ENCODE measurements around the gene NR2F2.

NR2F2 gene

DNA sequence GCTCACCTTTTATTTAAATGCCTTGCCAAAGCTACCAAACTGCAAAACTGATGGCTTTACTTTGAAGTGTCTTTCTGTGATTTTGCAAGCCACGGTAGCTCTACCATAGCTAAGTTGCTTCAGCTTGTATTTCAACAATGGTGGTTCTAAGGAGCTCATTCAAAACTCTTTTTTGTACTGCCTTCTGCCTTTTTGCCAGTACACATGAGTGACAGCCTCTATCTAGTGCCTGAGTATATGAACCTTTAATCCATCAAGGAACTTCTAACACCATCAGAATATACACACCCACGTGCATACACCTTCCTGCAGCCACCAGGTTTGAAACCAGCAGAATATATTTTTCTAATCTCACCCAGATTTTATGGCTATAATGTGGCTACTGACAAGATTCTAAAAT is 10.4 kb upstream of the NR2F2 start:
- DNase-seq (ENCODE audit: low spot score) = no peak

DNA sequence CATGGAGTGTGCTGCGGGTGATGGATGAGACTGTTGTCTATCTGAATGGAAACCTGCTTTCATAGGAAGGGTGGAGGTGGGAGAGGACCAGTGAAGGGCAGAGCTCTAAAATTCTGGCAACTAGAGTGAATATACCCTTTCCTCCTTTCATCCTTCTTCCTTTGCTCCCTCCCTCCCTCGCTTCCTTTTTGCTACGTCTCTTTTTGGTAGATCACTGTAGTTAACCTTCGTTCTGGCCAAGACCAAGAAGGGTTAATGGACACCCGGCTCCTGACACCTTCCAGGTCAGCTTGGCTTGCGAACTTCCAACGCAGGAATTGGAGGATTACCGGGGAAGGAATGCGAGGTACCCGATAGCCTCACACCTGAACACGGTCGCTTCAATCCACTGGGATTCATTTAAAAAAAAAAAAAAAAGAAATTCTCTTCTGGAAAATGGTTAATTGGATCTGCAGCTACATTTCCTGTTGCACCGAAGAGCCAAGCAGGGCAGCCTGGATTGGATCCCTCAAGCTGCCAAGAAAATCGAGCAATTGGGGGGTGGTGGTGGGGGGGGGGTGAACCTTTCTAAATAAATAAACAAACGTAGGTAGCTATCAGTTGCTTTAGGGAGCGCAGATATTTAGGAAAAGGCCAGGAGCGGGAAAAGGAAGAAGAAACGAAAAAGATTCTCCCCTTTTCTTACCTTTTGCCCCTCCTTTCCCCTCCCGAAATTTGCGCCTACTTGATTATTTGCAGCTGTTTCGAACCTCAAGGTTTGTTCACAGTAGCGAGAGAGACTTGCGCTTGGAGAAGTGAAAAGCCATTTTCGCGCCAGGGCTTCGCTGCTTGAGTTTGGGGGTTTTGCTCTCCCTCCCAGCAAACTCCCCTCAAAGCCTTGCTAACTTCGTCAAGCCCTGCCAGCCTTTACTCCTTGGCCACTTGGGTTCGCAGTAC is 9.5 kb upstream of the NR2F2 start:
- no peak for DNase-seq (ENCODE audit: low spot score)

DNA sequence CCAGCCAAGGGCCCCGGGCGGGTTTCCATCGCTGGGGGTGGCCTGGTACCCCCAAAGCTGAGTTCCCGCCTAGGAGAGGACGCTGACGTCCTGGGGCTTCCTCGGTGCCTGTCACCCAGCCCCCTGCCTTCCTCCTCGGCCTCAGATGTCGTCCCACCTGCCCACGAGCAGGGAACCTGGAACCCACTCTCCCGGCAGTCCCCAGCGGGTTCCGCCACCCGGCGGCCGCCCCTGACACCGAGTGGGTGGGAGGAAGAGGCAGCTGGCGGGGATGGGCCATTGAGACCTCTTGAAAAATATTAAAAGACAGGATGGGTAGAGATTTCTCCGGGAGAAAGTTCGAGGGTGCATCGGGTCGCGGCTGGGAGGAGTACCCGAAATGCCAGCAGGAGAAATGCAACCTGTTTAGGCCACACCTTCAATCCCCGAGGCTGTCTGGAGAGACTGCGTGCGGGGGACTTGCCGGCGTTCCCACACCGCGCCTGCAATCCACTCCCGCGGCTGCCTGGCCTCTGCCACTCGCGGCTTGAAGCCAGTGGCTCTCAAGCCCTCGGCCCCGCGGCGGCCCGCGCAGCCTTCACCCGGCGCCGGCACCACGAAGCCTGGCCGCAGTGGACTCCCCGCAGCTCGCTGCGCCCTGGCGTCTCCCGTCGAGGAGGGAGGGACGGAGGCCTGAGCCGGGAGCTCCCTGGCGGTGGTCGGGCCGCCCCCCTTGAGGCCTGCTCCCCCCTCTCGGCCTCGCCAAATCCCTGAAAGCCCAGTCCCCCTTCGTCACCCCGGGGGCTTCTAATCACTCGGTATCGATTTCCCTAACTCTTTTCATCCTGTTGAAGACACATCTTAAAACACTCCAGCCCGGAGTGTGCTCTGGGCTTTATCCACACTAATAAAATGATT is 8.6 kb upstream of the NR2F2 start:
- peak; percentile 57 for DNase-seq (ENCODE audit: low spot score)

DNA sequence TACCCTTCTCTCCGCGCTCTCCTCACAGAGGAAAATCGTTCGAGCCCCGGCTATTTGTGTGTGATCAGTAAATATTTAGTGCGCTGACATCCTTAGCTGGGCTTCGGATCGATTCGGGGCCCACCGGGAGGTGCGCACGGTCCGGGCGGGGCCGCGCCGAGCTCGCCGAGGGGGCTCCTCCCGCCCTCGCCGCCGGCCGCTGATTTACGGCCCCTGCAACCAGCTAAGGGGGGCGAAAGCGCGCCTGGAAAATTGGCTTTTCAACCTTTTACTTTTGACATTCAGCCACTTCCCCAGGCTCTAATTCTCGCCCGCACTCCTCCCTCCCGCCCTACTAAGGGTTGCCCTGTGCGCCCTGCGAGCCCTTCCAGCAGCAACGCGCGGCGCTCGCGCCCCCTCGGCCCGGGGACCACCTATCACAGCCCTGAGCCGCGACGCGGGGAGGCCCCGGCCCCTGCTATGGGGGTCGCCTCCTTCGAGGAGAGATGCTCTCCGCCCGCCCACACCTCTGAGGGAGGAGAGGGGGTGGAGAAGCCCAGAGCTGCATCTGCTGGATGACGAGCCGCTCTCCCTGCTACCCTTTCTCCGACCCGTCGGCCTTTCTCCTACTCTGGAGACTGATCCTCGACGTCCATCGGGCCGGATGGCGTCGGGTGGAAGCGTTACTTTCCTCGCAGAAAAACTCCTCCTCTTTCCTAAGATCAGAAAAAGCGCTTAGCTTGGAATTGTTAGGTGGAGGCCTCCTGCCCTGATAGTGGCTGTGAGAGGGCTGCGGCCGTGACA is 7.8 kb upstream of the NR2F2 start:
- DNase-seq (ENCODE audit: low spot score) = peak; percentile 46

DNA sequence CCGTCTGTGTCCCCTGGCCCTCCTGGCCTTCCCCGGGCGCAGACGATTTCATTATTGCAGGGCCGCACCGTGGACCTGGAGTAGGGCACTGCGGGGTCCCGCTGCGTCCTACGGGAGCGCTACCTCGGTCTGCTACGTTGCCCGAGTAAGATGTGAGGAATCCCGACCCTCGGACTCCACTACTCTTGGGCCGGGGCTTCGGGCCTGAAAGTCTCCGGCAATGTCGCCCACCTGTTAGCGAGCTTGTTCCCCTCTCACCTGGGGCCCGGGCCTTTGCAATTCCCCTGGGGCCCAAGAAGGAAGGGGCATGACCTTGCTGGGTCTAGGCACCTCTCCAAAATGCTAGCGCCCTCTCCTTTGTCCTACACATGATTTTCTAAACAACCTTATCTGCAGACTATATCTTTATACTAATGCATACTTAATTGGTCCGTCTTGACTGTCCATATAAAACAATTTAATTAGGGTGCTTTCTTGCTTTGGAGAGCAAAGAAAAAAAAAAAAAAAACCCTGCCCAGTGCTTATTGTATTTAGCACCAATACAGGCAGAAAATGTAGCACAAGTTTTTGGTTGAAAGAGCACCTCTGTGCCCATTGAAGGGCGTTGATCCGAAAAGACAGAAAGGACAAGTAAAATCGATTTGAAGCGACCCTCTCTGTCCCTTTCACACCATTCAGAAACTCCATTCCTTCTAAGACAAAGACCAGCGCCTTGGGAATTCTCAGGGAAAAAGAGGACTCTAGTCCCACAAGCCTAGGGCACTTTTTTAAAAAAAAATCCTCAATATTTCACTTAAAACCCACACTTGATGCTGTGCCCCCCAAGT is 7.0 kb upstream of the NR2F2 start:
- no peak for DNase-seq (ENCODE audit: low spot score)

DNA sequence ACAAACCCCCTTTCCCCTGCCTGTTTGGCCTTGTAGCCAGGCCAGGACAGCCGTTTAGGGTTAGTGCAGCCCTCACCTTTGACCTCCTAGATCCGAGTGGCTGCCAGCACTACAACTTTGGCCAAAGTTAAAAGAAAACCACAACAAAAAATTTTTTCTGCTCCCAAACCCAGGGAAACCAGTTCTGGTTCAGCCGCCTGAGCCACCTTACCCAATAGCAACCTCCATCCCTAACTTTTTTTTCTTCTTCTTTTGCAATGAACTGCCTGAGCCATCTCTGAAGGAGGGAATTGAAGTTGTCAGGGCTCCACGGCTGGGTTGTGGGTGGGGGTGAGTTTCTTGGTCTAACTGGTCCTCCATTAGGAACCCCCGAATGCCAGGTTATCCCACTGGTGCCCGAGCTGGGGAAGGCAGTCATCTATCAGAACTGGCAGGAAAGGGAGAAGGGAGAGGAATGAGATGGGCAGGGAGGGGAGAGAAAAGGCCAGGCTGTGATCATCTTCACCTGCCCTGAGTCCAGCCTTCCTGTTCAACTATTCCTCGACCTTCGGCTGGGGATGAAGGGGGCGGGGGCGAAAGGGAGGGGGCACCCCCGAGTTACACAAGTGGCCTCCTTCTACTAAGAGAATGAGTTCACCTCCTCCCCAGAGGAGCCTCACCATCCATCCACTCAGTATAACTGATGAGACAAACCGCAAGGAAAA is 6.2 kb upstream of the NR2F2 start:
- no peak for DNase-seq (ENCODE audit: low spot score)

DNA sequence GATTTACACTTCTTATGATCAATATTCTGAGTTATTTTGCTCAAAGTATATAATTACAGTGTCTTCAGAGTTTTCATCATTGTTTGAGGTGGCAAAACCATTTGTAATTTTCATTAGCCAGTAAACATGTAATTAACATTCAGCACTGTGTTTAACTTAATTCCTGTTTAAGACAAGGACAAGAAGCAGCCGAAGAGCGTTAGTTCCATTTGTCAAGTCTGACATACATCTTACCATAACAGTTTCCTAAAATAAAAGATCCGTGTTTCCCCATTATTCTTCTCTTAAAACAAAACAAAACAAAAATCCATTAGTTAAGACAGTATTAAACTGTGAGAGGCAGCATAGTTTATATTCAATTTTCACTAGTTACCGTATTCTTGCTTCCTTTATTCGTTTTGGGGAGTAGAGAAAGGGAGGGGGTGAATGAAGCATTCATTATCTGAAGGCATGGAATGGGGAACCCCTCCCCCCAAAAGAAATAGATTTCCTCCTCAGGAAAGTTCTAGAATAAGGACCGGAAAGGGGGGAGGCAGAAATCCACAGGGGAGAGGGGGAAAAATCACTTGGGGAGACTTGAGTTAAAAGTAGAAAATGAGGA is 5.5 kb upstream of the NR2F2 start:
- DNase-seq (ENCODE audit: low spot score) = no peak

DNA sequence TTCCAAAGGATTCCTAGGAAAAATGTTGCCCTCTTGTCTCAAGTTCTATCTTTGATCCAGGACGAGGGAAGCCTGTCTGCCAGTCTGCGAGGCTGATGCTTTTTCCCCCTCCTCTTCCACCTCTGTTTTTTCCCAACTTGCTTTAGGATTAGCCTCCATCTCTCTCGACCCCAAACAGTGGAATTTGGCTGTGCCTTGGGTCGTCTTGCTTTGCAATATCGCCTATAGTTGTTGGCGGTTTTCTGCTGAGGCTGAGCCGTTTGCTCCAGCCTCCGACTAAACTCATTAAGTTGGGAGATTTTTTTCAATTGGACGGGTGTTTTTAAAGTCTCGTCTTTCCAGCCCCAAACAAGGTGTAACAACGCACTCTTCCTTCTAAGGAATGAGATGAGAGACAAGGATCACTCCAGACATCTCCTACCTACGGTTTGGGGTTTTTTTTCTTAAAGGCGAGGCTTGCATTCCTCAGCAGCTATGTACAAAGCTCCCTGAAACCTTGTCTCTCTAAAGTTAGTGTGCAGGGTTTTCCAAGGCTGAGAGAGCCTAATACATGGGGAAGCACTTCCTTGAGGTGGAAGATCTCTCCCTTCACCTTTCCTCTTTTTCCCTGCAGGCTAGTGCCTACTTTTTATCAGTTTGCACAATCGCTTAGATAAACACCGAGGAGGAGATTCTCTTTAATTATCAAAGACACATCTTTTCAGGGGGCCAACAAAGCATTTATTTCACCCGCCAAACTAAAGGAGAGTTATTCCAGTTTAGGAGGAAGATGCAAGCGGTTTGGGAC is 4.8 kb upstream of the NR2F2 start:
- no peak for DNase-seq (ENCODE audit: low spot score)

DNA sequence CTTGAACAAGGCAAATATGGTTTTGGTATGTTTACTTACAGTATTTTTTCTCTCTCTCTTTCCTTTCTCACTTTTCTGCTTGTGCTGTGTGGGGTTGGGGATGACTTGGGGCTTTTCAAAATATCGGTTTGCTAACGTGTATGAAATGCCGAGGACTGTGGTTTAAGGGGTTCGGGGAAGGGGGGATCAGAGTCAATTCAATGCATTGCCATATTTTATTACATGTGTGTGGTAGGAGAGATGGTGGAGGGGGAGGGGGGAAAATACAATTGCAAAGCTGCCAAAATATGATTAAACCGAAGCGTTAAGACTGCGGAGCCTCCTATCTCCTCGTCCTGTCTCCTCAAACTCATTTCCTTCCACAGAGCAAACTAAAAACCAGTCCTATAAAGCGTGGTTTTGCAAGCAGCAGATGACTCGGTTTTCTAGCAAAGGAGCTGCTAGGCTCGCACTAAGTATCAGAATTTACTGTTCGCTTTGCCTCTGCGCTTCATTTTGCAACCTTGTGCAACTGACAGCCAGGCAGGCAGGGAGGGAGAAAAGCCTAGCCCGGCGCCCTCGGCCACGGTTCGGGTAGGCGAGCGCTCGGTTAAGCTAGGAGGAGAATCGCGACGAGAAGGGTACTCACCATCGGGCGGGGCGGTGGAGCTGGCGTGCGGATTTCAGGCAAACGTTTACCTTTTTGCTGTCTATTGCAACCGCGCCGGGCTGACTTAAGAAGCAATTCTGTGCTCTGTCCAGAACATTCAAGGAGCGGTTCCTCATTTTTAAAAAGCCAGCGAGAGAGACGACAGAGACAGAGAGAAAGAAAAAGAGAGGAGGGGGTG is 4.0 kb upstream of the NR2F2 start:
- no peak for DNase-seq (ENCODE audit: low spot score)

DNA sequence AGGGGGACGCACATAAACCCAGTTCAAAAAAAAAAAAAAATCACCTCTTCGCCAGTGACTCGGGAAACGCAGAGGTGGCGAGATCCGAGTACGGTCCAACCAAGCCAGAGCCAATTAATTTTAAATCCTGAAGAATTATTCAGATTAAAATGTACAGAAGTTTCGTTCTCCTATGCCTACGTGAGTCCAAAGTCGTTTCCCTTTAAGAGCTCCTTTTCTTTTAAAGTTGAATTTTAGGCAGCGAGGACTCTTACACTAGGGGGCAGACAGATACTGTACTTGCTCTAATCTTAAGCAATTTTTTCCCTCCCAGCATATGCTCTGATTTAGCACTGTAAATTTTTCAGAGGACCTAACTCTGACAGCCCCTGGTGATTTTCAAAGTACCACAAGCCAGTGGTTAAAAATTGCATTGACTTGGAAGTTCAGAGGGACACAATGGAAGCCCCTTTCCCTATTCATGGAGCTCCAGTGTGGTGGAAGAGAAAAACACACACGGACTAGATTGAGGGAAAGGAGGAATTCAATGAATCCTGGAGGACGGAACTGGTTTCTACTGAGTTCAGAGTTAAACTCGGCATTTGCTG is 3.3 kb upstream of the NR2F2 start:
- DNase-seq (ENCODE audit: low spot score) = no peak

DNA sequence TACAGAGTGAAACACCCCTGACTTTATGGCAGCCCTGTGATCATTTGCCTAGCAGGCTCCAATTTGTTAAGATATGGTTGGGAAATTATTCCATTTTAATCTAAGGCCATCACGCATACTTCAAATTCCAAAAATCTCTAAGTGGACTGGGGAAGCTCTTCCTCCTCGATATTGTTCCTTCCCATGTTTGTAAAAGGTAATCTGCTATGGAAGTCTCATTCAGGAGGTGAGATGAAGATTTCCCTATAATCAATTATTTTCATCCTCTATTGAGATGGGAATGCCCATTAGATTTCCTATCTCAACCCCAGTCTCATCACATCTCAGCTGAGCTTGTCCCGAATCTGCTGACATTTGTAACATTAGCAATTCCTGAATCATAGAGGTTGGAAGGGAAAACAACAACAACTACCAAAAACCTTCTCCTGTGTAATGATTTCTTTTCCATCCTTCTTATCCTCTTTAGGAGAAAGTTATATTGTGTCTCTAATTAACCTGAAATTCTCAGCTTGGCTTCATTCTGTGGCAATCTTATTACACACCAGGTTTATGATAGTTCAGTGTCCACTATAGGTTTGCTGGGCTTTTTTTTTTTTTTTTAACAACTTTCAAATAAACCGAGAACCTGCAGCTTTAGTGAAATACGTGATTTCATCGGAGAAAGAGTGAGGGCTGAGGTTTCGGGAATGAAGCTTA is 2.2 kb upstream of the NR2F2 start:
- DNase-seq (ENCODE audit: low spot score) = no peak

DNA sequence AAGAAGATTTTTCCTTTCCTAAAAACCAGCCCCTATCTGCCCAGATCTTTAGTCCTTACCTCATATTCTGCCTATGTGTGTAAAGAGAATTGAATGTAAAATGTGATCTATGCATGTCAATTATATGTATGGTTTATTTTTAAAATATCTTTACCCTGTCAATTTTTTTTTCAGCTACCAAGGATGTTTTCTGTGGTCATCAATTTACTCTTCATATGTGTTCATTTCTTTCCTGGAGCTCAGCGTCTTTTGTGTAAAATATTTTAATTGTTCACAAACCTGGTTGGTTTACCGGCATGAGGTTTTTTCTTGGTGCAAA is 1.7 kb upstream of the NR2F2 start:
- DNase-seq (ENCODE audit: low spot score) = no peak

DNA sequence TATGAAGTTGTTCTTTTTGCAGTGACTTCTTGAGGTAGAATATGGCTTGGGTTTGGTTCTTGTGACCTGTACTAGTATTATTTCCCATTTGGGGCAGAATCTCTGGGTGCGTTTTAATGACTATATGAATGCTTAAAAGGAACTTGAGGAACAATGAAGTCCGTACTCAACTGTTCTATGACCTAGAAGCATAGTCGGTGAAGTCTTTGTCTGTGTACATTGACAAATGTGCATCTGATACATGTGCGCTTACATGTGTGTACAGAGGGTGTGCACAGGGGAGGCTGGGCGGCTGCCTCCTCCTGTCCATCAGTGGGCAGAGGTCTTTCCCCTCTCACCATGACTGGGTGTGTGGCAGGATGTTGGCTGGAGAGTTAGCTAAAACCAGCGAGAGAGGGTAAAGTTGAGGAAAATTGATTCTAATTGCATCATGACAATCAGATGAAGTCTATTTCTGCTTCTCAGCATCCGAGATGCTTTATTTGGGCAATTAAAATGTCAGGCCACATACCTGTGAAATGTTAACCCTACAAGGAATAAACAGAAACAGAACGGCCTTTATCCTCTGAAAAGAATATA is 1.0 kb upstream of the NR2F2 start:
- no peak for DNase-seq (ENCODE audit: low spot score)

DNA sequence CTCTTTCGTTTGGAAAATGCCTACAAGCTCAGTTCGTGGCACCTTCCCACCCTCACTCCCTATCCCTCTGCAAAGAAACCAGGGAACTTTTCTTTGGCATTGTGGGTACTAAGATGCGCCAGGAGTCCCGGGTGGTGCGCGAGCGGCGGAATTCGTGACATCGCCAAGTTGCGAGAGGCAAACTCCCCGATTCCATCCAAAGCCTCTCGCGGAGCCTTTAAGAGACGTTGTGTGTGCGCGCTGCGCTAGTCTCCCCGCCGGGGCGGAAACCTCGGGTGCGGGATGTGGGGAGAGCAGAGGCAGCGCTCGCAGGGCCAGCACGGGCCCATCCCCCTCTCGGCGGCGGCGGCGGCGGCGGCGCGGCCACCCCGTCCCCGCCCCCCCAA is 443 bp upstream of the NR2F2 start:
- no peak for DNase-seq (ENCODE audit: low spot score)

DNA sequence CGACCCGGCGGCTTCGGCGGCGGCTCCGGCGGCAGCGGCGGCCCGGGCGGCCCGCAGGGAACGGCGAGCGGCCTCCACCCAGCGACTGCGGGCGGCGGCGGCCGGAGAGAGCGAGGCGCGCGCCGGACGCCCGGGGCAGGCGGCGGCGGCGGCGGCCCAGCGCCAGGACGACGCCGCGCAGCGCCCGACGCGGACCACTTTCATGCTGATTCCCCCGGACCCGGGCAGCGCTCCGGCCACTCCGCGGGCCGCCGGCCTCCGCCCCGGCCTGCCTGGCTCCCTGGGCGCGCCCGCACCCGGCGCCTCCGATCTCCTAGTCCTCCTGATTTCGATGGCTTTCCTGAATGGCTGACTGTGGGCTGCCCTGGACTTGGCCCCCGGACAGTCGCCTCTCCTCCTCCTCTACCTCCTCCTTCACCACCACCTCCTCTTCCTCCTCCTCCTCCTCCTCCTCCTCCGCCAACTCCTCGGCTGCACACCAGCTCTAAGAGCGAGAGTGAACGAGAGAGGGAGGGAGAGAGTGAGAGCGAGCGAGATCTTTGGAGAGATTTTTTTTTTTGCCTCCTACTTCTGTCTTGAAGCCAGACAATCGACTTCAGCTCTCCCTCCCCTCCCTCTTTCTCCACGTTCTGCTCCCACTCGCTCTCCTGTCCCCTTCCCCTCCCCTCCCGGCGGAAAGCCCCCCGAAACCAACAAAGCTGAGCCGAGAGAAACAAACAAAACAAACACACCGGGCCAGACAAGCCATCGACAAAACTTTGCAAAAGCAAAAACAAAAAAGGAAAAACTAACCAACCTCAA is 844 bp downstream of the NR2F2 start:
- peak; percentile 66 for DNase-seq (ENCODE audit: low spot score)

DNA sequence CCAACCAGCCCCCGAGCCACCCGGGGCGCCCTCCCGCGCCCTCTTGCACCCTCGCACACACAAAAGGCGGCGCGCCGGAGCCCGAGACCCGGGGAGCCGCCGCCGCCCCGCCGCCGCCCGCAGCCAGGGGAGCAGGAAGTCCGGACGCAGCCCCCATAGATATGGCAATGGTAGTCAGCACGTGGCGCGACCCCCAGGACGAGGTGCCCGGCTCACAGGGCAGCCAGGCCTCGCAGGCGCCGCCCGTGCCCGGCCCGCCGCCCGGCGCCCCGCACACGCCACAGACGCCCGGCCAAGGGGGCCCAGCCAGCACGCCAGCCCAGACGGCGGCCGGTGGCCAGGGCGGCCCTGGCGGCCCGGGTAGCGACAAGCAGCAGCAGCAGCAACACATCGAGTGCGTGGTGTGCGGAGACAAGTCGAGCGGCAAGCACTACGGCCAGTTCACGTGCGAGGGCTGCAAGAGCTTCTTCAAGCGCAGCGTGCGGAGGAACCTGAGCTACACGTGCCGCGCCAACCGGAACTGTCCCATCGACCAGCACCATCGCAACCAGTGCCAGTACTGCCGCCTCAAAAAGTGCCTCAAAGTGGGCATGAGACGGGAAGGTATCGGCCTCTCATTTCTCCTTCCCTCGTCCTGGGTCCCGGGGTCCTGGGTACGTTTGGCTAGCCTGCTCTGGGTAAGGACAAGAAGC is 1.6 kb downstream of the NR2F2 start:
- peak; percentile 52 for DNase-seq (ENCODE audit: low spot score)

Data from D341Med (cell line).